Lung (tissue), 12 donors: ENCODE results near the gene GSK3A. TPM values are rescaled to one million over a fixed set of nuclear protein-coding genes. Genes with fewer than 3 reads are reported as not detected.

Experiments used
- ATAC-seq: fragments of 200-7000 bp; cut with Tn5 transposase; one replicate; pipeline ENCODE4 v1.9.1; 2020; ENCODE audit warnings: moderate number of reproducible peaks; ENCODE audit not compliant: insufficient read depth, low FRiP score
- DNase-seq, 3 donors: peaks; one replicate each; pipeline ENCODE4 v3.0.0-alpha.2; 2013 to 2017
- H3K27ac ChIP-seq, 2 donors: one replicate each; pipeline ENCODE4 v1.5.1; 2013; ENCODE audit warnings: mild to moderate bottlenecking in 2 of 2, moderate library complexity in 2 of 2, control low read depth in 1 of 2, inconsistent platforms in 1 of 2, low read depth in 1 of 2, low read length in 1 of 2
- H3K27me3 ChIP-seq, 3 donors: one replicate each; pipeline ENCODE4 v1.5.1; 2013; ENCODE audit warnings: low read length in 2 of 3; ENCODE audit not compliant: control insufficient read depth in 3 of 3, insufficient read depth in 3 of 3
- H3K36me3 ChIP-seq, 4 donors: one replicate each; pipeline ENCODE4 v1.5.1; 2013; ENCODE audit warnings: low read length in 4 of 4, mild to moderate bottlenecking in 1 of 4, moderate library complexity in 1 of 4; ENCODE audit not compliant: control insufficient read depth in 4 of 4, insufficient read depth in 4 of 4
- H3K4me1 ChIP-seq, 5 donors: one replicate each; pipeline ENCODE4 v1.5.1; 2013; ENCODE audit warnings: low read length in 5 of 5, mild to moderate bottlenecking in 2 of 5, moderate library complexity in 1 of 5; ENCODE audit not compliant: control insufficient read depth in 5 of 5, insufficient read depth in 5 of 5
- H3K4me3 ChIP-seq: one replicate; pipeline ENCODE4 v1.5.1; 2013; ENCODE audit warnings: mild to moderate bottlenecking, control low read depth, moderate library complexity
- H3K9ac ChIP-seq, 2 donors: one replicate each; pipeline ENCODE4 v1.5.1; 2013; ENCODE audit warnings: low read length in 2 of 2, control low read depth in 1 of 2; ENCODE audit not compliant: insufficient read depth in 1 of 2
- H3K9me3 ChIP-seq, 4 donors: one replicate each; pipeline ENCODE4 v1.5.1; 2013; ENCODE audit warnings: low read length in 3 of 4, mild to moderate bottlenecking in 1 of 4, moderate library complexity in 1 of 4; ENCODE audit not compliant: control insufficient read depth in 4 of 4, insufficient read depth in 3 of 4
- CTCF ChIP-seq: IDR thresholded peaks from 2 replicates; pipeline ENCODE4 v1.5.1; 2012; ENCODE audit warnings: mild to moderate bottlenecking; ENCODE audit errors: control extremely low read depth, extremely low read depth
- WGBS, 2 donors: extraction: QIAGEN DNeasy Blood & Tissue Kit; methylation state at CpG; one replicate each; pipeline ENCODE4 v1.1.7; 2013; 5-methylcytosine and 5-hydroxymethylcytosine counted together
- polyA plus RNA-seq, 2 donors: library from polyadenylated mRNA; stranded (reverse); fragments of 200-250 nt; gene quantifications; one replicate each; pipeline ENCODE4 v1.2.1, GENCODE V29; 2013
- total RNA-seq, 2 donors: library from RNA; depleted of rRNA in 1 of 2; stranded (reverse); fragments of >200 nt in 1 of 2; gene quantifications; one replicate each; pipeline ENCODE4 v1.2.1, GENCODE V29; 2014 to 2021
- donor health status: control.
- donor health status: control.
- donor health status: Bipolar disorder and iron deficiency.
- donor health status: healthy.
- donor health status: DM: yes; HTN: yes; CAD: no.

The GSK3A gene
- total and polyA plus RNA-seq, 4 donors = 23.7 to 54.2 (median 46.2) TPM

DNA sequence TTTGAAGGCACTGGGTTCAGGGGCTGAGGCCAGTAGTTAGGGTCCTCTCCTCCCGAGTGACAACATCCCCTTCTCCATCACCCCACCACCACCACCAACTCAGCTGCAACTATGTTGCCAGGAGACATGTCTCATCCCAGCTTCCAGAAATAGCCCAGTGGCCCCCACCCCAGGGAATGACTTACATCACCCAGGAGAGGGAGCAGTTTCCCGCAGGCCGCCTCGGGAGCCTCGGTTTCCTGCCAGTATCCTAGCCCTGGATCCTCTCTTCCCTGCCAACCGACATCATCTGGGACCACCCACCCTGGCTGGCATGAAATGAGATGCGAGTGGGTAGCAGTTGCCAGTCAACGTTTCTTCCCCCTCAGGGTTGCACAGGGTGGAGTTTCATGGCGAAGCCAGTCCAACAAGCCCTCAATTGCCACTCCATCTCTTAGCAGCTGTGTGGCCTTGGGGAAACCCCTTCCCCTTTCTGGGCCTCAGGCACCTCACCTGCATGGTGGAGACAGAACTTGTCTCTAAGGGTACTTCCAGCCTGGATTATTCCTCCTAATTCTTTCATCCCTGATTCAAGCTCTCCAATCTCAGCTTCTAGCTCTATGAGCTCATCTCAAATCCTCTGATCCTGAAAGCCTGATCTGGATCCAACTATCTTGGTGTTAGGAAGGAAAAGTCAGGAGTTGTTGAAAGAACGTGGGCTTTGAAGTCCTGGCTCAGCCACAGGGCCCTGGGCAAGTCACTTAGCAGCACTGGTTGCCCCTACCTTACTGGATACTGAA, 3.9 kb upstream of the GSK3A start:
- Histone ChIP-seq H3K36me3 (peaks cover 7 to 19% (median 16%) of the 10 kb centered on the region in 4 donors), H3K9ac (peak overlapping the region in 1 of 2 donors; percentile 9), H3K4me3 (no peak overlapping the region), H3K27me3 (no peaks in the 10 kb centered on the region), H3K4me1 (peaks cover 4 to 40% (median 16%) of the 10 kb centered on the region in 5 donors), H3K27ac (peak overlapping the region; percentile 4 to 32), H3K9me3 (no peaks in the 10 kb centered on the region)
- no peak for ATAC-seq
- 29 to 37% methylated on average over 10 of the region's 10 CpGs for WGBS, 2 donors
- peak; percentile 62 to 68 (median 67) for DNase-seq
- peak; percentile 29 for TF ChIP-seq CTCF

DNA sequence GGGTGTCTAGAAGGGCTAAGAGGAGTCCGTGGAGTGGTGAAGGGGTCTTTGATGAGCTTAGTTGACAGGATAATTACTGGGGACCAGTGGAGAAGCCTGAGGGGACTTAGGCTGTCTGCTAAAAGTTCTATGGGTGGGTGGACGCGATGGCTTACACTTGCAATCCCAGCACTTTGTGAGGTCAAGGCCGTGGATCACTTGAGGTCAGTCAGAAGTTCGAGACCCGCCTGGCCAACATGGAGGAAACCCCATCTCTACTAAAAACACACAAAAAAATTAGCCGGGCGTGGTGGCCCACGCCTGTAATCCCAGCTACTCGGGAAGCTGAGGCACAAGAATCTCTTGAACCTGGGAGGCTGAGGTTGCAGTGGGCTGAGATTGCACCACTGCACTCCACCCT, 2.8 kb upstream of the GSK3A start:
- Histone ChIP-seq H3K4me3 (no peak overlapping the region), H3K27ac (peak overlapping the region; percentile 26 to 64), H3K27me3 (no peaks in the 10 kb centered on the region), H3K4me1 (peaks cover 0 to 37% (median 7%) of the 10 kb centered on the region in 5 donors), H3K9me3 (no peaks in the 10 kb centered on the region), H3K9ac (peak overlapping the region in 1 of 2 donors; percentile 20), H3K36me3 (peaks cover 7 to 21% (median 18%) of the 10 kb centered on the region in 4 donors)
- ATAC-seq (no peak), DNase-seq (no peak)
- TF ChIP-seq CTCF = no peak
- WGBS, 2 donors = 77 to 85% methylated on average over 10 of the region's 10 CpGs

DNA sequence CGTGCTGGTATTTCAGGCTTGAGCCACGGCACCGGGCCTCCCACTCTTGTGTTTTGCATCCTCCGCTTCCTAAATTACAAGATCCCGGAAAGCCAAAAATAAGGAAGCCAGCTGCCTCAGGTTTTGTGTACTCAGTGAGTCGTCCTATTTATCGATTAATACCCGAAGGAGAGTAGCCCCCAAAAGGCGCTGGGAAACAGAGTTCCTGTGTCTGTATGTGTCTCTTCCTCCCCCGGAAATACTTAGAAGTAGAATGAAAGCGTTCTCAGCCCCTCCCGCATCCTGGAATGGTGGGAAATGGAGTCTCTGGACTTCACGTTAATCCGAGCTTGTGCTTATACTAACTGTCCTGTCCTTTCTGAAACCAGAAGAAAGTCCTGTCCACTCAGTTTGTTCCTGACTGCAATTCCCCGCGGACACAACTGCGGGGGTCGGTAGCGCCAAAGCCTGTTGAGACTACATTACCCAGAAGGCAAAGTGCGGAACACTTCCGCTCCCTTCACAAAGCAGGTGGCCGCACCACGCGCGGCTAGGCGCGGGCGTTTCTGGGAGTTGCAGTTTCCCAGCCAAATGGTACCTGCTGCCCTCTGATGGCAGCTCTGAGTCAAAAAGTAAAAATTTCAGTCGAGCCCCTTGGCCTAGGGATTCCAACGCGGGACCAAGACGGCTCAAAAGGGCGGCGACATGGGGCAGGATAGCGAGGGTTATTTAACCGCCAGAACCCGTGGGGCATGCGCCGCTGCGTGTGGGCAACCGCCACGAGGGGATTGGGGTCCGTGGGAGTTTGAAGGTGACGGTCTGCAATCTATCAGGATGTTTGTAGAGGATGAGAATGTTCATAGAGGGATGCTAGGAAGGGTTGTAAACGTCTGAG, 2.2 kb upstream of the GSK3A start:
- H3K4me1 ChIP-seq = peaks cover 0 to 33% (median 3%) of the 10 kb centered on the region in 5 donors
- H3K9ac ChIP-seq = peak overlapping the region in 1 of 2 donors; percentile 63
- ATAC-seq = peak; percentile 29
- no peaks in the 10 kb centered on the region for H3K9me3 ChIP-seq
- peak; percentile 95 to 97 (median 97) for DNase-seq
- H3K27ac ChIP-seq = peak overlapping the region; percentile 90 to 94
- H3K27me3 ChIP-seq = no peaks in the 10 kb centered on the region
- peak; percentile 56 for TF ChIP-seq CTCF
- peak overlapping the region; percentile 37 for H3K4me3 ChIP-seq
- peaks cover 7 to 18% (median 16%) of the 10 kb centered on the region in 4 donors for H3K36me3 ChIP-seq
- 1 to 3% methylated on average over 45 of the region's 45 CpGs for WGBS, 2 donors
